Measurements from ENCODE around the gene CFAP68. TPM values are rescaled to one million over a fixed set of nuclear protein-coding genes. Genes with fewer than 3 reads are reported as not detected.

CFAP68 gene
- total and polyA plus RNA-seq, 2 of the 13 experiments (the other 11 are each of a cell fraction or from before 2014, with no cell fraction given), result 22.2 to 25.6 TPM

DNA sequence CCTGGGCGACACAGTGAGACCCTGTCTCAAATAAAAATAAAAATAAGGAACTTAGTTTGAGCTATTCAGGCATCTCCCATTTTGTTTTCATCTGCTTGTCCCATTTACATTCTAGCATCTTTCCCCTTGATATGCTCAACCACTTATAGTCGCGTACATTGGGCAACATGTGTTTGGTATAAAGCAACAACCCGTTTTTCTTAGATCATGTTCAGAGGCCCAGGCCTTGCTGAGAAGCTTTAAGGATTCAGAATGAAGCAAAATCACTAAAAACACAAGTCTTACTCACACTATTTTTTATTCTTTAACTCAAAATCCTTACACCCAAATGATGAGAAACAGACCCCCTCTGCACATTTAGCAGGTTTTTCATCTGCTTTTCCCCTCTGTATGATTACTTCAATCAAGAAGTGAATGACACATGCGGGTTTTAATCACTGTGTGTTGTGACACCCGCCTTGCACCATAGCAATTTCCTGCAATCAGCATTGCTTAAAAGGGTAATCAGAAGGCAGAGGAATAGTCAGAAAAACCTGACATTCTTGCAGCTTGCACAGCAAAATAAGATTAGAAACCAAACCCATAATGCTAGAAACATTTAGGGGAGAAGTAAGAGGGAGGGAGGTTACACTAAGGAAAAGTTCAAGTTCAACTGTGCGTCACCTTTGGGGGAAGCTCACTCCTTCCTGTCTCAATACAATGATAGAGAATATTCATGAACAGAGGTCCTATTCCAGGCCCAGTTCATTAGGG lies 33.9 kb upstream of the CFAP68 start:
- ChIA-PET CTCF (ENCODE audit: low intra/inter-chr PET ratio, low total read pairs) (no interaction called here), POLR2A (no interaction called here)
- intact Hi-C loops (cut with micrococcal nuclease; ENCODE audit: unreplicated experiment), result no loop called here
- no TSS peak for BruUV-seq (replicated peaks)
- no peak overlapping the region for H3K9ac ChIP-seq (ENCODE audit: insufficient read depth, low read depth, low read length)
- in situ Hi-C loops (cut with HindIII; ENCODE audit: extremely low pct_ligation_motif_present, low pct_unique_long_range_greater_than_20kb), result no loop called here
- ATAC-seq (no peak), DNase-seq (ENCODE audit: low spot score) (no peak), FAIRE-seq (no peak)
- H4K20me1 ChIP-seq (ENCODE audit: insufficient read depth, low read length), result no peaks in the 10 kb centered on the region
- no peaks in the 10 kb centered on the region for H3K27me3 ChIP-seq (ENCODE audit: control insufficient read depth in 1 of 2, insufficient read depth in 2 of 2, low read length in 2 of 2)
- H3K4me1 ChIP-seq (ENCODE audit: insufficient read depth, low read length), result peaks cover 16% of the 10 kb centered on the region
- no peak overlapping the region for H3K4me3 ChIP-seq (replicated peaks in 1 of 3; ENCODE audit: insufficient read depth in 1 of 3, low read depth in 2 of 3, low read length in 3 of 3)
- no peak overlapping the region for H2AFZ ChIP-seq (ENCODE audit: low read length)
- no peak overlapping the region for H3K4me2 ChIP-seq (ENCODE audit: low read depth, low read length)
- peaks cover 5 to 34% of the 10 kb centered on the region in 2 experiments for H3K36me3 ChIP-seq (replicated peaks in 1 of 2; ENCODE audit: control insufficient read depth in 1 of 2, insufficient read depth in 2 of 2, low read length in 2 of 2)
- H3K27ac ChIP-seq (ENCODE audit: extremely low read length, insufficient read depth, low read length), result no peak overlapping the region
- no peaks in the 10 kb centered on the region for H3K9me3 ChIP-seq (ENCODE audit: low read length)
- WGBS (ENCODE audit: low lambda C conversion rate), result 95% methylated on average over 7 of the region's 7 CpGs
- no peak for TF ChIP-seq ZNF441 (CRISPR knock-in tag; IDR thresholded peaks at IDR 0.05; ENCODE audit: borderline replicate concordance)
- TF ChIP-seq, protein P1, sequence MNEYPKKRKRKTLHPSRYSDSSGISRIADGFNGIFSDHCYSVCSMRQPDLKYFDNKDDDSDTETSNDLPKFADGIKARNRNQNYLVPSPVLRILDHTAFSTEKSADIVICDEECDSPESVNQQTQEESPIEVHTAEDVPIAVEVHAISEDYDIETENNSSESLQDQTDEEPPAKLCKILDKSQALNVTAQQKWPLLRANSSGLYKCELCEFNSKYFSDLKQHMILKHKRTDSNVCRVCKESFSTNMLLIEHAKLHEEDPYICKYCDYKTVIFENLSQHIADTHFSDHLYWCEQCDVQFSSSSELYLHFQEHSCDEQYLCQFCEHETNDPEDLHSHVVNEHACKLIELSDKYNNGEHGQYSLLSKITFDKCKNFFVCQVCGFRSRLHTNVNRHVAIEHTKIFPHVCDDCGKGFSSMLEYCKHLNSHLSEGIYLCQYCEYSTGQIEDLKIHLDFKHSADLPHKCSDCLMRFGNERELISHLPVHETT (CRISPR knock-in tag; conservative IDR thresholded peaks at IDR 0.05), result no peak
- TF ChIP-seq, protein P2, sequence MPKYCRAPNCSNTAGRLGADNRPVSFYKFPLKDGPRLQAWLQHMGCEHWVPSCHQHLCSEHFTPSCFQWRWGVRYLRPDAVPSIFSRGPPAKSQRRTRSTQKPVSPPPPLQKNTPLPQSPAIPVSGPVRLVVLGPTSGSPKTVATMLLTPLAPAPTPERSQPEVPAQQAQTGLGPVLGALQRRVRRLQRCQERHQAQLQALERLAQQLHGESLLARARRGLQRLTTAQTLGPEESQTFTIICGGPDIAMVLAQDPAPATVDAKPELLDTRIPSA (CRISPR knock-in tag; IDR thresholded peaks at IDR 0.05; ENCODE audit: borderline replicate concordance), result no peak
- TF ChIP-seq ZNF101 (CRISPR knock-in tag; IDR thresholded peaks at IDR 0.05; ENCODE audit: borderline replicate concordance, low read depth), result no peak
- no peak for TF ChIP-seq ZSCAN29 (CRISPR knock-in tag; conservative IDR thresholded peaks at IDR 0.05)
- no peak for TF ChIP-seq CBX5 (CRISPR knock-in tag; IDR thresholded peaks at IDR 0.05; ENCODE audit: borderline replicate concordance)
- no peak for TF ChIP-seq ZNF296 (CRISPR knock-in tag; conservative IDR thresholded peaks at IDR 0.05)
- no peak for TF ChIP-seq BORCS8-MEF2B (CRISPR knock-in tag; IDR thresholded peaks at IDR 0.05)
- no peak for TF ChIP-seq TOPORS (CRISPR knock-in tag; IDR thresholded peaks at IDR 0.05)
- no peak for TF ChIP-seq ZNF563 (CRISPR knock-in tag; IDR thresholded peaks at IDR 0.05)
- no peak for TF ChIP-seq ATRX (CRISPR knock-in tag; IDR thresholded peaks at IDR 0.05; ENCODE audit: borderline replicate concordance)
- TF ChIP-seq ZNF614 (CRISPR knock-in tag; IDR thresholded peaks at IDR 0.05; ENCODE audit: borderline replicate concordance), result no peak
- TF ChIP-seq CREB1 (IDR thresholded peaks at IDR 0.05), result no peak
- TF ChIP-seq CREB1 (CRISPR knock-in tag; IDR thresholded peaks at IDR 0.05), result no peak
- no peak for TF ChIP-seq EHMT2 (IDR thresholded peaks at IDR 0.05; ENCODE audit: borderline replicate concordance, low read depth, low read length)
- no peak for TF ChIP-seq KLF13 (CRISPR knock-in tag; IDR thresholded peaks at IDR 0.05)
- no peak for TF ChIP-seq STAT5B (CRISPR knock-in tag; IDR thresholded peaks at IDR 0.05)
- TF ChIP-seq, protein P3, sequence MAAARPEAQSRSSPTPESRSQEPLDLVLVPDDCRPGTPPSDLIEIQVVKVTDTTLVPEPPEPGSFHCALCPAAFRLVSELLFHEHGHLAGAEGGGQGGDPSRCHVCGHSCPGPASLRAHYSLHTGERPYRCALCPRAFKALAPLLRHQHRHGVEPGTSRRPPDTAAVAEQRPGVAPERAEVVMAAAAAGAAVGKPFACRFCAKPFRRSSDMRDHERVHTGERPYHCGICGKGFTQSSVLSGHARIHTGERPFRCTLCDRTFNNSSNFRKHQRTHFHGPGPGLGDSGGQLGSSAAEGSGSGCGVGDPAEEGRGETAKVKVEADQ (CRISPR knock-in tag; IDR thresholded peaks at IDR 0.05; ENCODE audit: borderline replicate concordance), result no peak
- no peaks in the 10 kb centered on the region for H3K79me2 ChIP-seq (ENCODE audit: insufficient read depth, low read length)
